Gastrocnemius medialis (tissue), 4 donors: ENCODE measurements around the gene C7orf57.

ENCODE experiments used
- CTCF ChIP-seq, 5 experiments: fragments of 450-650 bp in 3 of 5; fragments of 200-600 bp in 2 of 5; sonication (generic) in 2 of 5; IDR thresholded peaks in 4 of 5; conservative IDR thresholded peaks in 1 of 5; 1 replicate in 4 of 5; 2 replicates in 1 of 5; pipeline ENCODE4 v1.5.1; 2016 to 2019; ENCODE audit warnings: antibody characterized with exemption in 5 of 5, mild to moderate bottlenecking in 3 of 5, moderate library complexity in 3 of 5
- POLR2A ChIP-seq, 2 donors: fragments of 450-650 bp; IDR thresholded peaks; one replicate each; pipeline ENCODE4 v1.6.1; 2017; ENCODE audit warnings: antibody characterized with exemption in 2 of 2, mild to moderate bottlenecking in 2 of 2, moderate library complexity in 2 of 2

GRCh38 chr7:47991741-47992311, 43.5 kb upstream of the C7orf57 start:
- TF ChIP-seq CTCF (IDR thresholded peaks at IDR 0.05 in 4 of 5, conservative IDR thresholded peaks at IDR 0.05 in 1 of 5) = peak; percentile 18 to 61 (median 49)
- no peak for TF ChIP-seq POLR2A (IDR thresholded peaks at IDR 0.05)
